H7 (cell line): ENCODE measurements around the gene RTL10. TPM values are rescaled to one million over a fixed set of nuclear protein-coding genes. Genes with fewer than 3 reads are reported as not detected.

Source experiments
- DNase-seq: peaks from one replicate; pipeline ENCODE4 v3.0.0; 2012
- H3K27me3 ChIP-seq: 2 replicates; pipeline ENCODE4 v1.6.0; 2011; ENCODE audit warnings: mild to moderate bottlenecking, low read length; ENCODE audit not compliant: control insufficient read depth, insufficient read depth
- H3K36me3 ChIP-seq: replicated peaks from 2 replicates; pipeline ENCODE4 v1.5.1; 2011; ENCODE audit warnings: low read length; ENCODE audit not compliant: control insufficient read depth, insufficient read depth
- H3K4me3 ChIP-seq: 2 replicates; pipeline ENCODE4 v1.5.1; 2011; ENCODE audit warnings: low read depth, mild to moderate bottlenecking, control low read depth, low read length, moderate library complexity; ENCODE audit not compliant: insufficient read depth
- total RNA-seq: library from RNA; depleted of rRNA; stranded (reverse); fragments of >200 nt; shearing (Covaris generic); gene quantifications from 2 replicates; pipeline ENCODE4 v1.2.3, GENCODE V29; 2014

Gene RTL10
- total RNA-seq, 1 experiment from 2014 or later = 12.3 TPM

DNA sequence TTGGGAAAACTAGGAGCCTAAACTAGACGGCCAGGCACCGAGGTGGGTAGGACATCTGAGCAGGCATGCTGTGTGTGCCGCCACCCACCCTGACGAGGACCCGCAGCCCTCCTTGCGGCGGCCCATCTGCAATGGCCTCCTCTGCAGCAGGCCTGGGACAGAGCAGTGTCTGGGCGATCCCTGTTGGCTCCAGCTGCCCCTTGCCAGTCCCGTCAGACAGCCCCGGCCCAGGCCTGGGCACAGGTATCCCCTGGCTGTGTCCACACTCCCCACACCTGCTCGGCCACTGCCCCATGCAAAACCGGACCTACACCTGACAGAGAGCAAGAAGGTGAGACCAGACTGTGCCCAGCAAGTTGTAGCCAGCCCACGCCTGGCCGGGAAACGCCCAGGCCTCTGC lies 38.7 kb upstream of the RTL10 start:
- Histone ChIP-seq H3K4me3 (no peak overlapping the region), H3K36me3 (no peaks in the 10 kb centered on the region), H3K27me3 (no peaks in the 10 kb centered on the region)
- DNase-seq = no peak

DNA sequence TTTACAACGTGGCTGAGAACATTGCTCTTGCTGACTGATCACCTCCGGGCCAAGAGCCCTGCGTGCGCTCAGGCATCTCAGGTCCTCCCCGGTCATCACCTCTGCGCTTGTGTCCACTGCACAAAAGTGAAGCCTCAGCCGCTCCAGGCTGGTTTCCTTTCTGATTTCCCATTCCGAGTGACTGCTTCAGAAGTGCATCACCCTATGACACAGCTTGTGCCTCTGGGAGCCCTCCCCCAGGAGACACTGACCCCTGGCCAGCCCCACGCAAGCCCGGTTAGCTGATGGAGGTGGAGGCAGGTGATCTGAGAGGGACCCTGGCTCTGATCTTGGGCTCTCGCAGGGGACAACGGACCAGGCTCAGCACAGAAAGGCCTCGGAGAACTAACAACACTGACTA lies 38.3 kb upstream of the RTL10 start:
- no peak for DNase-seq
- H3K27me3 ChIP-seq = no peaks in the 10 kb centered on the region
- H3K4me3 ChIP-seq = no peak overlapping the region
- no peaks in the 10 kb centered on the region for H3K36me3 ChIP-seq

DNA sequence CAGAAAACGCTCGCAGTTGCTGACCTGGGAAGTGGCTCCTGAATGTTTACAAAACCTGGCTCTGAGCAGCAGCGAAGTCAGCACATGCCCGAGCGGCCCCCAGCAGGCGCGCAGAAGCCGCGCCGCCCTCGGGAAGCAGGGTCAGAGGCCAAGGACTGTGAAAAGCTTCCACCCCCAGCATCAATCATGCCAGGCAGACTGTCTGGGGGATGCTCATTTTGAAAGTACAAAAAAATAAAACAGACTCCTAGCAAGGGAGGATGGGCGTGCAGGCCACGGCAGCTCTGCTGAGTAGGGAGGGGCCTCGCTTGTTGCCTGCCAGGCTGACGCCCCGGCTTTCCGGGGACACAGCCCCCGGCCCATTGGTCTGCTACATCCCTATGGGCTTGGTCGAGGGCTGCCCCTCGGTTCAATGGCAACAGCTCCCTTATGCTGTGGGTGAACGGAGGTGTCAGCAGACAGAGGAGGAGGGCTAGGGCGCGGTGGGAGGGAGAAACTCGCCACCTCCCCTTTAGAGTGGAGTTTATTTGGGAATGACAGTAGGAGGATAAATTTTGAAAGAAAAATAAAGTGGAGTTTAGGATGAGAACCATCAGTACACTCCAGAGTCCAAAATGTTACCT lies 37.7 kb upstream of the RTL10 start:
- no peaks in the 10 kb centered on the region for H3K36me3 ChIP-seq
- no peak overlapping the region for H3K4me3 ChIP-seq
- peak; percentile 88 for DNase-seq
- H3K27me3 ChIP-seq = no peaks in the 10 kb centered on the region

DNA sequence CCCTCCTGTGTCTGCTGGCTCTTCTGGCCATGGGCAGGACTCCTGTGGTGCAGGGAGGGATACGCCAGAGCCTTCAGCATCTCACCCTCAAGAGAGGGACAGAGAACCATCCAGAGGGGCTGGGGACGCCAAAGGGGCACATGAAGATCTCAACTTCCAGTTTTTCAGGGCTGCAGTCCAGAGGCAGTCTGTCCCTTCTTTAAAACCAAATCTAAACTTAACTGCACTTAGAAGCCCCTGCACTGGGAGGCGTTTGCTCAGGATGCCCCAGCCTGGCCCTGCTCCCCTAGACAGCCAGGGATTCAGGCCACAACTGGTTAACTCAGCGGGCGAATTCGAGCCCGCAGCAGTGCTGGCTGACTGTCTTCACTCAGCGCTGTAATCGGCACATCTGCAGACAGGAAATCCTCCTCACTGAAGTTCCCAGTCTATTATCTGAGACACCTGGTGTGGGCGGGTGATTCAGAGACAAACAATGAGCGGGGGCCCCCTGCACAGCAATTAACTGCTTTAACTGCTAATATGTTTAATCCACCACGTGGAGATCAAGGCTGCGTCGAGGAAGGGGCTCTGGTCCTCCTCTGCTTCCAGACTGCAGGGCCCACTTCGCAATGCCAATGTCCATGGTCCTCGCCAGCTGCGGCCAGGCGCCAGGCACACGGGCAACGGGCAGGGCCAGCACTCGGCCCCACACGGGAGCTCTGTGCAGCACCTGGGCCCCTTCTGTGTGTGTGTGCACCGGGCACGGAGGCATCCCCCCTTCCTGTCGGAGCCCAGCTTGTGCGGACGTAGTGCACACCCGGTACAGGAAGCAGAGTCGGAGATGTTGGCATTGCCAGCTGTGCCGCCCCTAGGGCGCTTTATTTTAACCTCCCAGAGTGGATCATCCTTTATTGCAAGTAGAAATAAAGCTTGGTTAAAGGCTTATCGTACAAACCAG lies 36.9 kb upstream of the RTL10 start:
- H3K27me3 ChIP-seq = no peaks in the 10 kb centered on the region
- DNase-seq = peak; percentile 93
- H3K4me3 ChIP-seq = no peak overlapping the region
- no peaks in the 10 kb centered on the region for H3K36me3 ChIP-seq

DNA sequence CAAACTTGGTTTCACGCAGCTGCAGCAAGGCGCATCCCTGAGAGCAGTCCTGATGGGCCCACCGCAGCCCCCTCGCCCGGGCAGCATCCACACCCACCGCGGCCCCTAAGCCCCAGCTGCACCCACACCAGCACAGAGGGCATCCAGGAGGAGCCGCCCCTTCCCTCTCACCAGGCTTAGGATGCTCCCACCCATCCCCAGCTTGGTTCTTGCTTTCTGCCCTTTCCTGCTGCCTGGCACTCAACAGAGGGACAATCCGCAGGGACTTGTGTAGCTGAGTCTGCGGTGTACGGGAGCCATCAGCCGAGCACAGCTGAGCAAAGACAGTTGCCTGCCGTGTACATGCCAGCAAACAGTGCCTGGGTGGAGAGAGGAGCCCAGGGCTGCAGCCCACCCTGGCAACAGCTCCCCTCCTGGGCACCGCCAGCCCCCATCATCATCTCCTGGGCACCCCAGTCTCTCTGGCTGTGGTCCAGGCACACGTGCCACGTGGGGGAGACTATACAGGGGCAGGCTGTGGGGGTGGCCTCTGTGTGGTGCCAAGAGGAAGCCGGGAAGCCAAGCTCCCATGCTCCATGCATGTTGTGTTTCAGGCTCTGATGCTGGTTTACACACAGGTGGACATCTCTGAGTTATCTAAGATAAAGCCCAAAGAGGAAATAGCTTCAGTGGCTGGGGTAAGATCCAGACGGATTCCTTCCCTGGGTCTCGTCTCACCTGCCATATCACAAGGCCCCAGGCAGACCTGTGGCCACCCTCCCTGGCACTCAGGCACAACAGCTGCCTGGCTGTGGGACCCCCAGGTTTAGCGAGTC lies 36.0 kb upstream of the RTL10 start:
- H3K27me3 ChIP-seq = no peaks in the 10 kb centered on the region
- H3K36me3 ChIP-seq = no peaks in the 10 kb centered on the region
- DNase-seq = no peak
- H3K4me3 ChIP-seq = no peak overlapping the region

DNA sequence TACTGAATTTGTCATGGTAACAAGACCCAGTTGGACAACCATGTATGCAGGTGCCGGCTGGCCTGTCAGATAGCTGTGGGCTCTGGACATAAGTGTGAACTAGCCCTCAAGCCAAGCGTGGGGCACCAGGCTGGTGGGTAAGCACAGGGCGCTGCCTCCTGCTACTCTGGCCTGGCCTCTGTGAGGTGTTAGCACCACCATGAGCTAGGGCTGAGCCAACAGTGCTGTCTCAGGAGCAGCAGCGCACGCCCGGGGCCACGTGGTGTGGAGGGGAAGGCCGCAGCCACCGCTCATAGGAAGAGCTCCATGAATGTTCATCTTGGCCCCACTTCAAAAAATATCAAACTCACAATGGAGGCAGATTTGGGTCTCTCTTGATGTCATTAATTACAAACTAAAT lies 35.3 kb upstream of the RTL10 start:
- no peaks in the 10 kb centered on the region for H3K27me3 ChIP-seq
- H3K4me3 ChIP-seq = no peak overlapping the region
- DNase-seq = peak; percentile 49
- H3K36me3 ChIP-seq = no peaks in the 10 kb centered on the region

DNA sequence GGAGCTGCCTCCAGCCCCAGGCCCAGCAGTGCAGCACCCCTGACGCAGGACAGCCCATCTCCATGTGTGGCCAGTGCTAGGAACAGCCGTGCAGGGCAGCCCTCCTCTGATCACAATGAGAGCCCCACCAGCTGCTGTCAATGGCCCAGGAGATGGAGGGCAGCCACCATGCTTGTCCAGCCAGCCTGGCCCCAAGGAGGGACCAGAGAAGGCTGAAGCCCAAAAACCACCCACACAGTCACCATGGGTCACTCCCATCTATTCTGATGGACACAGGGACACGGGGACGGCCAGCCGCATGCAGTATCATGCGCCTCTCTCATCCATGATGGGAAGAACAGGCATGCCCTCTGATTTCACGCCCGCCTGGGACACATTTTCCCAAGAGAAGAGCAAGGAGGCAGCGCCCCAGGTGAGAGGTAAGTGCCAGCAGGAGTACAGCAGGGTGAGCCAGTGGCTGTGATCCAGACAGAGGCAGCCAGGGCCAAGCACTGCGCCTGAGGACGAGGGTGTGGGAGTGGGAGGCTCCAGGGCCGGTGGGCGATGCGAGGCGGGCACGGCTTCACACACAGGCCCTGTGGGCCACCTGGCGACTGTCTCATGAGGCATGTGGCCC lies 33.6 kb upstream of the RTL10 start:
- no peaks in the 10 kb centered on the region for H3K36me3 ChIP-seq
- peak; percentile 60 for DNase-seq
- no peaks in the 10 kb centered on the region for H3K27me3 ChIP-seq
- H3K4me3 ChIP-seq = no peak overlapping the region

DNA sequence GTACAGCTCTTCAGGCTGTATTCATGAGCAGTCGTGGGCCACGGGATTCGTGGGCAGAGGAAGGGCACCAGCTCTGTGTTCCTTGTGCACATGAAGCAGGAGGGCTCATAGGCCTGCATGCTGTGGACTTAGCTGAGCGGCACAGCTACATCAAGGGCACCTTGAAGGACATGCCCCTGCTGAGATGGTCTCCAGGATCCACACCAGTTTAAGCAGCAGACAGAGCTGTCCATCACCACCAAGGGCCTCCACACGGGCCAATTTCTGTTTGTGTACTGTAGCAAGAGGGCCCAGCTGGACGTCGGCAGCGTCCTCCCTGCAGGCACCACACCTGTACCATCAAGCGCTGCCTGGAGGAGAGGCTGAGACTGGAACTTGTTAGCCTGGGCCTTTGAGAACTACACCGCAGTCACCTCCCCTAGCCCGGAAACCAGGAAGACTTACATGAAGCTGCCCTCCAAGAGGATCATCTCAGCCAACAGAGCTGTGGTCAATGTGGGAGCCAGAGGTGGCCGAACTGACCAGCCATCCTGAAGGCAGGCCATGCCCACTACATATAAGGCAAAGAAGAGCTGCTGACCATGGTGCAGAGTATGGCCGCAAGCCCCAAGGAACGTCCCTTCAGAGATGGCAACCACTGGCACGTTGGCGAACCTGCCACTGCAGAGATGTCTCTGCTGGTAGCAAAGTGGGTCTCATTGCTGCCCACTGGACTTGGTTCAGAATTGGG lies 32.7 kb upstream of the RTL10 start:
- DNase-seq = peak; percentile 36
- no peaks in the 10 kb centered on the region for H3K36me3 ChIP-seq
- no peak overlapping the region for H3K4me3 ChIP-seq
- H3K27me3 ChIP-seq = no peaks in the 10 kb centered on the region

DNA sequence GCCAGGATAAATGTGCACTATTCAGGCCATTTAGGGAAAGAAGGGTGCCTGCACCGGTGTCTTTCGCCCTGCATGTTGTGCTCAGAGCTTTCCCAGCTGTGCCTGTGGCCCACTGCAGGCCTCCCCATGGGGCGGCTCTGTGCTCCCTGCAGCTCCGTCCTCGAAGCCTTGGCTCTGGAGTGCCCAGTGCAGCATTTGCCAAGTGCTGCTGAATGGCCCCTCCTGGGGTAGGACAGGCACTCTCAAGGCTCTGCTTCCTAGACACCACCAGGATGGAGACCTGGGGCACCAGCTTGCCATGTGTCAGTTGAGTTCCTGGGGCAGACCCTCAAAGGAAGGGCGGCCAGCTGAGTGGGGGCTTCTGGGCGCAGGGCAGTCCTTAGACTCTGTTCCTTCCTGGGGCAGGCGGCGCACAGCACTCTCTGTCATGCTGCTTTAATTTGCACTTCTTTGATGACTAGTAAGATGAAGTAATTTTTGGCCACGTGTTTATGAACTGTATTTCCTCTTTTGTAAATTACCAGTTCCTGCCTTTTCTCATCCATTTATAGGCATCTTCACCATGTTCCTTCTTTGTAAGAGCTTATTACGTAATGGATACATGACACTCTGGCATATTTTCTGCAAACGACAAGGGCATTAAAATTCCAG lies 32.1 kb upstream of the RTL10 start:
- no peaks in the 10 kb centered on the region for H3K36me3 ChIP-seq
- peak; percentile 59 for DNase-seq
- H3K4me3 ChIP-seq = no peak overlapping the region
- no peaks in the 10 kb centered on the region for H3K27me3 ChIP-seq

DNA sequence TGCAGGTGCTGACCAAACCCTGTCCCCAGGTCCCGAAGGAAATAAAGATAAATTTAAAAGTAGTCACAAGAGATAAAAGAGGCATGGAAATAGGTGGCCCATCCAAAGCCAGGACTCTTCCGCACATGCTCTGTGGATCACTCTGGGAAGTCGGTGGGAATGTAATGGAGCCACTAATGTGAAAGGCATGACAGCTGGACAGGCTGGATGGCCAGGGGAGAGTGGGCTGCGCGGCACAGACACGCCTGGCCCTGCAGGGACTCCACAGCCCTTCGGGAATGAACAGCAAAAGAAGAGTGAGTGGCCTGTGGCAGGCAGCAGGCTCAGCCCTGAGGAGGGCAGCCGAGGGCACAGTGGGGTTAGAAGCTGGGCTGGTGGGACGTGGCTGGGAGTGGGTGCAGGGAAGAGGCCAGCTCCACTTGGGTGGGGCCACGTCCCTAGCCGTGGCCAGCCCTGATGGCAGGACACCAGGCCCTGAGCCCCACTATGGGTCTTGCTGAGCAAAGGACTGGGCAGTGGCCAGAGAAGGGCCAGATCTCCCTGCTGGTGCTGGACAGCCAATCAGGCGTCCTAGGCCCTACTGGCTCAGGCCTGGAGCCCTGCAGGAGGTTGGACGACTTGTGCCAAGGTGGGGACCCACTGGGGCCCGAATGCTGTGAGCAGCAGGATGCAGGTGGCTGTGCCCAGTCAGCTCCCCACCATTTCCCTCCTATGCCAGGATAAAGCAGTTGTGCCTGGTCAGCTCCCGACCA lies 31.3 kb upstream of the RTL10 start:
- Histone ChIP-seq H3K27me3 (no peaks in the 10 kb centered on the region), H3K4me3 (no peak overlapping the region), H3K36me3 (no peaks in the 10 kb centered on the region)
- DNase-seq = peak; percentile 51

DNA sequence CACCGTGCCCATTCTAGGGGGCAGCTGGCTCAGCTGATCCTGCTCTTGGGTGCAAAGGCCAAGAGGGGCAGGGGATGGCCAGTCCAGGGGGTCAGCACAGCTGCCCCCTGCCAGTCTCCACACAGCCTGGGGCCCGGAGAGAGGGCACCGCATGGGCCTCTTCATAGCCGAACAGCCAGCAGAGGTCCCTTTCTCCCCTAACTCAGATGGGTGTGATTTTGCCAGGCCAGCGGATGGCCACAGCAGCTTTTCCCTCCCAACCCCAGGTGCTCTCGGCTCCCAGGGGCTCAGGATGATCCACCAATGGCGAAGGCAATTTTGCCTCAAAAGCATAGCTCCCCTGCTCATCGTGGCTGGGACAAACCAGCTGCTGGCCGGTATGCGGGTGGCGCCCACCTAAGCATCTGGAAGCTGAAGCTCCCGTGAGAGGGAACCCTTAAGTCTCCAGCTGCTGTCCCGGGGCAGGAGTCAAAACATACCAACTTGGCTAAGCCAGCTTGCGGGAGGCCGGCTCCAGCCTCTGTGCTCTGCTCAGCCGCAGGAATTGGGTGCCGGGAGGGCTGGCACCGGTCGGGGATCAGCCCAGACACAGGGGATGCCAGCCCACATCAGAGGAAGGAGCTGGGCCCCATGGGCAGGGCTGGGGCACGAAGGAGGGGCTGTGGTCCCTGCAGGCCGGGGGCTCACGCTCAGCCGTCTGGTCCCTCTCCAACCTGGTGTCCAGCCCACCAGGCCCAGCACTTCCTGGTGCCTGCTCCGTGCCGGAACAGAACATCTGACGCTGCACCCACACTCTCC lies 30.5 kb upstream of the RTL10 start:
- Histone ChIP-seq H3K27me3 (no peaks in the 10 kb centered on the region), H3K4me3 (no peak overlapping the region), H3K36me3 (no peaks in the 10 kb centered on the region)
- DNase-seq = peak; percentile 61

DNA sequence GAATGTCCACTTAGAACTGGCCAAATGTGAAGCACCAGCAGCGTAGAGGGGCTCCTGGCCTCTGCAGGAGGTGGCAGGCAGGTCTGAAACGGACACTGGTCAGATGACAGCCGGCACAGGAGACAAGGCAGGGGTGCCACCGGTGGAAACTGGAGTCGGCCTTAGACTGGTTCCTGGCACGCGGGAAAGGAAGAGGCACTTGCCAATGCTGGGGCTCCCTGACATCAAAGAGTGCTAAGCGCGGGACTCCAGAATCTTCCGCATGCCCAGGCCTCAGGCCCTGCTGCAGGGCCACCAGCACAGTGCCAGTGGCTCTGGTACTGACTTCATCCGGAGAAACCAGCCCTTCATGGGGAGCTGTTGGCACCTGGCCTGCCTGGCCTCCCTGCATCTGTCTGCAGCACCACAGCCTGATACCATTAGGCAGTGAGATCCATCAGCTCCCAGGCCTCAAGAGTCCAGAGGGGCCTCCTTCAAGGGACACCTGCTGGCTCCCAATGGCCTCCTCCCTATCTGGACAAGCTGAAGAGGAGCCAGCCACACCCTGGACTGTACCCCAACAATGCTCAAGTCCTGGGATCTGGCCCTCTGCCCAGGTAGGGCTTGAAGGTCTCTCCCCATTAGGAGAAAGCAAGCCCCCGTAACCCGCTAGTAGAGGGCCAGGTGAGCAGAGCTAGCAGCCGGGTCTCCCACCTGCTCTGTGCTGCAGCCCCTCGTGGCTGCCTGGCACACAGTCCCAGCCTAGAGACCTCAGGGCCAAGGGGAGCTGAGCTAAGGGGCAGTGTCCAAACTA lies 29.7 kb upstream of the RTL10 start:
- peak; percentile 54 for DNase-seq
- H3K36me3 ChIP-seq = no peaks in the 10 kb centered on the region

More for the DNA sequence above, 29.7 kb upstream of the RTL10 start:
- H3K4me3 ChIP-seq = no peak overlapping the region
- H3K27me3 ChIP-seq = no peaks in the 10 kb centered on the region
